Rectal smooth muscle tissue (tissue), 1 donor: Measurements from ENCODE around the gene DOK5.

ENCODE experiments used
- H3K27ac ChIP-seq: one replicate; pipeline ENCODE4 v1.7.0; 2013; ENCODE audit warnings: low read depth, low read length, inconsistent platforms
- H3K27me3 ChIP-seq: one replicate; pipeline ENCODE4 v1.7.0; 2013; ENCODE audit warnings: low read length; ENCODE audit not compliant: control insufficient read depth, insufficient read depth
- H3K36me3 ChIP-seq: one replicate; pipeline ENCODE4 v1.7.0; 2013; ENCODE audit warnings: low read length; ENCODE audit not compliant: control insufficient read depth, insufficient read depth
- H3K4me1 ChIP-seq: one replicate; pipeline ENCODE4 v1.7.0; 2013; ENCODE audit warnings: low read length; ENCODE audit not compliant: control insufficient read depth, insufficient read depth
- H3K4me3 ChIP-seq: one replicate; pipeline ENCODE4 v1.7.0; 2013; ENCODE audit warnings: low read length
- H3K9ac ChIP-seq: one replicate; pipeline ENCODE4 v1.7.0; 2013; ENCODE audit warnings: low read length

DOK5 gene

GRCh38 chr20:54630582-54630981, 155.2 kb downstream of the DOK5 start:
- no peak overlapping the region for H3K9ac ChIP-seq
- H3K4me1 ChIP-seq, result no peaks in the 10 kb centered on the region
- no peaks in the 10 kb centered on the region for H3K36me3 ChIP-seq
- no peak overlapping the region for H3K27ac ChIP-seq
- no peak overlapping the region for H3K4me3 ChIP-seq
- H3K27me3 ChIP-seq, result no peaks in the 10 kb centered on the region

- no peak overlapping the region for H3K4me3 ChIP-seq
- no peaks in the 10 kb centered on the region for H3K36me3 ChIP-seq
- H3K27ac ChIP-seq, result no peak overlapping the region
- no peak overlapping the region for H3K9ac ChIP-seq
- no peaks in the 10 kb centered on the region for H3K4me1 ChIP-seq
- H3K27me3 ChIP-seq, result no peaks in the 10 kb centered on the region
Observed at GRCh38 chr20:54631059-54631458, 155.7 kb downstream of the DOK5 start.

- Histone ChIP-seq H3K9ac (no peak overlapping the region), H3K4me3 (no peak overlapping the region), H3K4me1 (no peaks in the 10 kb centered on the region), H3K27ac (no peak overlapping the region), H3K27me3 (no peaks in the 10 kb centered on the region), H3K36me3 (no peaks in the 10 kb centered on the region)
Observed at GRCh38 chr20:54633374-54634355, 158.3 kb downstream of the DOK5 start.

GRCh38 chr20:54636575-54636974, 161.2 kb downstream of the DOK5 start:
- no peaks in the 10 kb centered on the region for H3K4me1 ChIP-seq
- H3K4me3 ChIP-seq, result no peak overlapping the region
- H3K36me3 ChIP-seq, result no peaks in the 10 kb centered on the region
- no peaks in the 10 kb centered on the region for H3K27me3 ChIP-seq
- H3K9ac ChIP-seq, result no peak overlapping the region
- no peak overlapping the region for H3K27ac ChIP-seq

- Histone ChIP-seq H3K27ac (no peak overlapping the region), H3K27me3 (no peaks in the 10 kb centered on the region), H3K9ac (no peak overlapping the region), H3K4me1 (no peaks in the 10 kb centered on the region), H3K36me3 (no peaks in the 10 kb centered on the region), H3K4me3 (no peak overlapping the region)
Observed at GRCh38 chr20:54639941-54640340, 164.5 kb downstream of the DOK5 start.

- Histone ChIP-seq H3K4me3 (no peak overlapping the region), H3K9ac (no peak overlapping the region), H3K4me1 (no peaks in the 10 kb centered on the region), H3K27ac (no peak overlapping the region), H3K27me3 (no peaks in the 10 kb centered on the region), H3K36me3 (no peaks in the 10 kb centered on the region)
Observed at GRCh38 chr20:54640800-54641199, 165.4 kb downstream of the DOK5 start.

- no peaks in the 10 kb centered on the region for H3K4me1 ChIP-seq
- H3K27me3 ChIP-seq, result no peaks in the 10 kb centered on the region
- H3K36me3 ChIP-seq, result no peaks in the 10 kb centered on the region
- no peak overlapping the region for H3K9ac ChIP-seq
- H3K4me3 ChIP-seq, result no peak overlapping the region
- no peak overlapping the region for H3K27ac ChIP-seq
Observed at GRCh38 chr20:54642864-54643667, 167.7 kb downstream of the DOK5 start.

- Histone ChIP-seq H3K27ac (no peak overlapping the region), H3K4me1 (no peaks in the 10 kb centered on the region), H3K27me3 (no peaks in the 10 kb centered on the region), H3K9ac (no peak overlapping the region), H3K36me3 (no peaks in the 10 kb centered on the region), H3K4me3 (no peak overlapping the region)
Observed at GRCh38 chr20:54643761-54644160, 168.4 kb downstream of the DOK5 start.

- Histone ChIP-seq H3K36me3 (no peaks in the 10 kb centered on the region), H3K9ac (no peak overlapping the region), H3K4me3 (no peak overlapping the region), H3K27ac (no peak overlapping the region), H3K4me1 (no peaks in the 10 kb centered on the region), H3K27me3 (no peaks in the 10 kb centered on the region)
Observed at GRCh38 chr20:54645445-54646155, 170.2 kb downstream of the DOK5 start.

GRCh38 chr20:54646156-54646517, 170.7 kb downstream of the DOK5 start:
- H3K27me3 ChIP-seq, result no peaks in the 10 kb centered on the region
- H3K4me1 ChIP-seq, result no peaks in the 10 kb centered on the region
- no peak overlapping the region for H3K4me3 ChIP-seq
- no peak overlapping the region for H3K9ac ChIP-seq
- H3K27ac ChIP-seq, result no peak overlapping the region
- no peaks in the 10 kb centered on the region for H3K36me3 ChIP-seq

- no peaks in the 10 kb centered on the region for H3K27me3 ChIP-seq
- no peak overlapping the region for H3K27ac ChIP-seq
- H3K9ac ChIP-seq, result no peak overlapping the region
- no peak overlapping the region for H3K4me3 ChIP-seq
- H3K36me3 ChIP-seq, result no peaks in the 10 kb centered on the region
- H3K4me1 ChIP-seq, result no peaks in the 10 kb centered on the region
Observed at GRCh38 chr20:54648421-54649142, 173.2 kb downstream of the DOK5 start.
